ENCODE results near the gene GYS2.
"Not testable (repeated sequence)": the region's sequence is repeated elsewhere in the genome, so short reads cannot be mapped to it uniquely, and the experiment has no call there.

The GYS2 gene

GRCh38 chr12:21599143-21599999, 5.3 kb downstream of the GYS2 start:
- DNase-seq = no peak

- DNase-seq = no peak
Measured at GRCh38 chr12:21598651-21599050, 6.0 kb downstream of the GYS2 start.

- not testable (repeated sequence) for DNase-seq
Measured at GRCh38 chr12:21595356-21595755, 9.3 kb downstream of the GYS2 start.

- DNase-seq = no peak
Measured at GRCh38 chr12:21585485-21585884, 19.2 kb downstream of the GYS2 start.

GRCh38 chr12:21584403-21585182, 20.1 kb downstream of the GYS2 start:
- DNase-seq = not testable (repeated sequence)

GRCh38 chr12:21583587-21583986, 21.1 kb downstream of the GYS2 start:
- DNase-seq = no peak

GRCh38 chr12:21580748-21581516, 23.7 kb downstream of the GYS2 start:
- no peak for DNase-seq

- DNase-seq = no peak
Measured at GRCh38 chr12:21577516-21577915, 27.1 kb downstream of the GYS2 start.

GRCh38 chr12:21576431-21576830, 28.2 kb downstream of the GYS2 start:
- no peak for DNase-seq

GRCh38 chr12:21573733-21574358, 30.8 kb downstream of the GYS2 start:
- no peak for DNase-seq

GRCh38 chr12:21571046-21571445, 33.6 kb downstream of the GYS2 start:
- no peak for DNase-seq

- DNase-seq = no peak
Measured at GRCh38 chr12:21568115-21568514, 36.5 kb downstream of the GYS2 start.

GRCh38 chr12:21566907-21567394, 37.7 kb downstream of the GYS2 start:
- DNase-seq = no peak

- no peak for DNase-seq
Measured at GRCh38 chr12:21566223-21566906, 38.3 kb downstream of the GYS2 start.

- no peak for DNase-seq
Measured at GRCh38 chr12:21562859-21563258, 41.8 kb downstream of the GYS2 start.

- no peak for DNase-seq
Measured at GRCh38 chr12:21561158-21561557, 43.5 kb downstream of the GYS2 start.

- no peak for DNase-seq
Measured at GRCh38 chr12:21559855-21560569, 44.6 kb downstream of the GYS2 start.

GRCh38 chr12:21558100-21558679, 46.5 kb downstream of the GYS2 start:
- DNase-seq = no peak

- no peak for DNase-seq
Measured at GRCh38 chr12:21553329-21553675, 51.3 kb downstream of the GYS2 start.

GRCh38 chr12:21552635-21553328, 51.9 kb downstream of the GYS2 start:
- no peak for DNase-seq
